H1 (cell line): ENCODE measurements around the gene TCAF1. TPM values are rescaled to one million over a fixed set of nuclear protein-coding genes. Genes with fewer than 3 reads are reported as not detected.
"Not testable (repeated sequence)": the region's sequence is repeated elsewhere in the genome, so short reads cannot be mapped to it uniquely, and the experiment has no call there.

Experiments
- CTCF ChIA-PET: fragments of 300-600 bp; sonication (Branson Sonifier 250); formaldehyde crosslinking; loops from one replicate; lab custom pipeline; 2021; ENCODE audit not compliant: partially characterized antibody; lab: Charles Lee
- POLR2A ChIA-PET: fragments of 300-600 bp; sonication (Branson Sonifier 250); formaldehyde crosslinking; loops from one replicate; lab custom pipeline; 2021; ENCODE audit warnings: inconsistent platforms; ENCODE audit not compliant: partially characterized antibody; lab: Charles Lee
- DNase-seq, 2 experiments: peaks; one replicate each; pipeline versions ENCODE4 v3.0.0 to v3.0.0-alpha.2; 2010 to 2022; ENCODE audit warnings: low spot score in 2 of 2, low read depth in 1 of 2, mixed read lengths in 1 of 2
- FAIRE-seq: peaks from 2 replicates; lab custom pipeline; 2011; peaks lifted over from hg19 to GRCh38; lab: Jason Lieb, UNC
- H2AFZ ChIP-seq: 2 replicates; pipeline ENCODE4 v1.8.1; 2012; ENCODE audit warnings: low read length, inconsistent platforms
- H2AK5ac ChIP-seq: 2 replicates; pipeline ENCODE4 v1.6.1; 2013; ENCODE audit warnings: low read depth, low read length
- H2BK120ac ChIP-seq: replicated peaks from 2 replicates; pipeline ENCODE3; 2013; ENCODE audit warnings: low read depth, low read length, inconsistent platforms
- H2BK12ac ChIP-seq: 2 replicates; pipeline ENCODE4 v1.6.1; 2013; ENCODE audit warnings: low read depth, low read length
- H2BK15ac ChIP-seq: 2 replicates; pipeline ENCODE4 v1.6.1; 2013; ENCODE audit warnings: low read length
- H2BK20ac ChIP-seq: 2 replicates; pipeline ENCODE4 v1.6.1; 2013; ENCODE audit warnings: low read length
- H2BK5ac ChIP-seq: 2 replicates; pipeline ENCODE4 v1.6.1; 2013; ENCODE audit warnings: low read depth, low read length
- H3K14ac ChIP-seq: 2 replicates; pipeline ENCODE4 v1.6.1; 2013; ENCODE audit warnings: inconsistent platforms; ENCODE audit not compliant: insufficient read length
- H3K18ac ChIP-seq: 2 replicates; pipeline ENCODE4 v1.6.1; 2013; ENCODE audit warnings: low read length; ENCODE audit errors: extremely low read depth
- H3K23ac ChIP-seq: 2 replicates; pipeline ENCODE4 v1.6.1; 2013; ENCODE audit warnings: inconsistent platforms; ENCODE audit not compliant: insufficient read length
- H3K23me2 ChIP-seq: 2 replicates; pipeline ENCODE4 v1.6.1; 2013; ENCODE audit warnings: low read depth, low read length
- H3K27ac ChIP-seq: 2 replicates; pipeline ENCODE4 v1.6.1; 2011; ENCODE audit warnings: low read depth, low read length, inconsistent platforms
- H3K27me3 ChIP-seq, 4 experiments: replicated peaks in 1 of 4; 1 replicate in 1 of 4; 2 replicates in 3 of 4; pipeline versions ENCODE4 v1.6.1 to v1.8.1; 2011 to 2013; ENCODE audit warnings: low read length in 3 of 4, mild to moderate bottlenecking in 3 of 4, inconsistent platforms in 2 of 4, mixed read lengths in 2 of 4, moderate library complexity in 1 of 4; ENCODE audit not compliant: control insufficient read depth in 3 of 4, insufficient read depth in 3 of 4; ENCODE audit errors: extremely low read depth in 1 of 4
- H3K36me3 ChIP-seq, 4 experiments: 2 replicates each; pipeline versions ENCODE4 v1.6.1 to v1.8.1; 2011 to 2013; ENCODE audit warnings: mild to moderate bottlenecking in 4 of 4, low read length in 3 of 4, moderate library complexity in 2 of 4, control low read depth in 1 of 4, inconsistent platforms in 1 of 4; ENCODE audit not compliant: insufficient read depth in 4 of 4, control insufficient read depth in 2 of 4
- H3K4ac ChIP-seq: replicated peaks from 2 replicates; pipeline ENCODE3; 2013; ENCODE audit warnings: low read length, low read depth, mixed read lengths, inconsistent platforms; ENCODE audit not compliant: insufficient read length
- H3K4me1 ChIP-seq, 4 experiments: replicated peaks in 1 of 4; 1 replicate in 1 of 4; 2 replicates in 3 of 4; pipeline versions ENCODE4 v1.6.1 to v1.8.1; 2011 to 2013; ENCODE audit warnings: low read length in 3 of 4, inconsistent platforms in 2 of 4, mixed read lengths in 1 of 4; ENCODE audit not compliant: insufficient read depth in 4 of 4, control insufficient read depth in 3 of 4
- H3K4me2 ChIP-seq, 2 experiments: 2 replicates each; pipeline versions ENCODE4 v1.6.1 to v1.8.1; 2011 to 2013; ENCODE audit warnings: low read depth in 2 of 2, low read length in 2 of 2, control low read depth in 1 of 2, inconsistent platforms in 1 of 2, mild to moderate bottlenecking in 1 of 2; ENCODE audit not compliant: insufficient read depth in 1 of 2
- H3K4me3 ChIP-seq, 4 experiments: fragments of 200-600, 300-600 bp in 1 of 4; sonication (generic), shearing (Covaris generic), sonication (Bioruptor Twin) in 1 of 4; 2 replicates each; pipeline versions ENCODE4 v1.5.1 to v1.8.1; 2011 to 2016; ENCODE audit warnings: low read length in 4 of 4, low read depth in 3 of 4, control low read depth in 2 of 4, inconsistent platforms in 2 of 4, mild to moderate bottlenecking in 2 of 4, mixed read lengths in 1 of 4, moderate library complexity in 1 of 4; ENCODE audit not compliant: insufficient read depth in 2 of 4; ENCODE audit errors: extremely low read depth in 1 of 4
- H3K56ac ChIP-seq: replicated peaks from 2 replicates; pipeline ENCODE3; 2013; ENCODE audit warnings: low read depth, mild to moderate bottlenecking, mixed read lengths, low read length, inconsistent platforms; ENCODE audit not compliant: insufficient read length
- H3K79me1 ChIP-seq: 2 replicates; pipeline ENCODE4 v1.6.1; 2013; ENCODE audit warnings: low read depth, low read length, control low read depth
- H3K79me2 ChIP-seq, 2 experiments: 2 replicates each; pipeline versions ENCODE4 v1.6.1 to v1.8.1; 2012 to 2013; ENCODE audit warnings: low read length in 2 of 2, mild to moderate bottlenecking in 2 of 2, inconsistent platforms in 1 of 2; ENCODE audit not compliant: insufficient read depth in 2 of 2, control insufficient read depth in 1 of 2
- H3K9ac ChIP-seq, 4 experiments: replicated peaks in 1 of 4; 1 replicate in 1 of 4; 2 replicates in 3 of 4; pipeline versions ENCODE4 v1.6.1 to v1.8.1; 2011 to 2013; ENCODE audit warnings: low read depth in 3 of 4, low read length in 3 of 4, control low read depth in 2 of 4, mild to moderate bottlenecking in 2 of 4, moderate library complexity in 2 of 4, inconsistent platforms in 1 of 4; ENCODE audit errors: extremely low read depth in 1 of 4
- H3K9me3 ChIP-seq, 2 experiments: 2 replicates each; pipeline versions ENCODE4 v1.6.1 to v1.8.1; 2012 to 2013; ENCODE audit warnings: mild to moderate bottlenecking in 2 of 2, moderate library complexity in 2 of 2, control low read depth in 1 of 2, inconsistent platforms in 1 of 2, low read depth in 1 of 2, low read length in 1 of 2, mixed read lengths in 1 of 2; ENCODE audit not compliant: insufficient read depth in 2 of 2
- H4K20me1 ChIP-seq, 2 experiments: replicated peaks in 1 of 2; 2 replicates each; pipeline versions ENCODE3 to v1.8.1; 2011 to 2013; ENCODE audit warnings: inconsistent platforms in 2 of 2, low read length in 2 of 2, mild to moderate bottlenecking in 1 of 2; ENCODE audit not compliant: insufficient read depth in 2 of 2, control insufficient read depth in 1 of 2
- H4K5ac ChIP-seq: 2 replicates; pipeline ENCODE4 v1.6.1; 2013; ENCODE audit warnings: low read length, low read depth, mixed read lengths, inconsistent platforms; ENCODE audit not compliant: insufficient read length
- H4K8ac ChIP-seq: 2 replicates; pipeline ENCODE4 v1.8.0; 2013; ENCODE audit warnings: mild to moderate bottlenecking, moderate library complexity, low read length, inconsistent platforms; ENCODE audit not compliant: insufficient read depth; ENCODE audit errors: extremely low read depth
- H4K91ac ChIP-seq: replicated peaks from 2 replicates; pipeline ENCODE3; 2013; ENCODE audit warnings: low read length, mixed read lengths, inconsistent platforms; ENCODE audit not compliant: insufficient read length
- WGBS, 2 experiments: shearing (Covaris generic) in 1 of 2; methylation state at CpG; one replicate each; pipeline versions ENCODE4 v1.1.6 to v1.1.7; 2013 to 2015; ENCODE audit warnings: low lambda C conversion rate in 2 of 2, mixed read lengths in 2 of 2, inconsistent platforms in 1 of 2, low coverage in 1 of 2, missing lambda C conversion rate in 1 of 2; ENCODE audit not compliant: insufficient replicate concordance in 2 of 2, insufficient coverage in 1 of 2, insufficient read length in 1 of 2; ENCODE audit errors: extremely low coverage in 1 of 2, missing lambda C conversion rate in 1 of 2; 5-methylcytosine and 5-hydroxymethylcytosine counted together
- polyA plus RNA-seq, 7 experiments: library from polyadenylated mRNA; depleted of rRNA in 3 of 7; stranded (reverse) in 5 of 7; unstranded in 2 of 7; fragments of >200 nt in 5 of 7; fragments of 200-250 nt in 2 of 7; gene quantifications; 1 replicate in 5 of 7; 2 replicates in 1 of 7; 4 replicates in 1 of 7; pipeline versions ENCODE4 v1.2.1 to v1.2.3, GENCODE V29; 2011 to 2013; ENCODE audit warnings: missing spikeins in 2 of 7, mixed read lengths in 2 of 7
- total RNA-seq: library from RNA; stranded (reverse); fragmentation: NEBNext Ultra II Directional; extraction: Animal tissue kit (Norgen Biotek cat#: 25700); gene quantifications from 2 replicates; pipeline ENCODE4 v1.2.1, GENCODE V29; 2021

Gene TCAF1
- total and polyA plus RNA-seq, 2 of the 8 experiments (the other 6 are each of a cell fraction or from before 2014, with no cell fraction given) = 9.6 to 28.0 TPM

DNA sequence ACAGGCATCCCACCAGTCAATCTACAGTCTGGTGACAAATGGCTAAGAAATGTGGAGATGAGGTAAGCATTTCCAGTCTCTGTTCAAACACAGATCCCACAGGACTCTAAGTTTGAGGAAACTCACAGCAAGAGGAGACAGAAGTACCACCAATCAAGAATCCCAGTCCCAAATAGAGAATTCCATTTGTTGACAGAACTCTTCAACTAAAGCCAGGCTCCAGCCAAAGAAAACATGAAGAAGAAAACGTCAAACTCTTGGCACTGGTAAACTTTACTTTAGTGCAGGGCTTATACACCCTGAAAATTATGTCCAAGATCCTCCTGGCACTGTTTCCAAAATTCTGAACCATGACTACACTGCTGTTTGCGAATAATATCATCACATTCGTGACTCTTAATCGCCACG is 95.3 kb downstream of the TCAF1 start:
- H3K23me2 ChIP-seq, H3K18ac ChIP-seq, H4K91ac ChIP-seq, H2BK12ac ChIP-seq, H2BK20ac ChIP-seq, DNase-seq, H3K79me1 ChIP-seq, H2AFZ ChIP-seq, H2BK15ac ChIP-seq, H3K4me2 ChIP-seq, H4K8ac ChIP-seq, H3K36me3 ChIP-seq, H4K20me1 ChIP-seq, H2BK120ac ChIP-seq, H3K9me3 ChIP-seq, CTCF ChIA-PET, H3K27me3 ChIP-seq, H3K79me2 ChIP-seq, H3K56ac ChIP-seq, H2BK5ac ChIP-seq, H4K5ac ChIP-seq, H2AK5ac ChIP-seq, H3K9ac ChIP-seq, H3K23ac ChIP-seq, H3K14ac ChIP-seq, H3K4me3 ChIP-seq, H3K4ac ChIP-seq, H3K27ac ChIP-seq, H3K4me1 ChIP-seq, POLR2A ChIA-PET, FAIRE-seq: not testable (repeated sequence)
- no CpG with 5 or more reads among the region's 5 CpGs for WGBS, 2 experiments

Other genes with a start within 250 kb of the TCAF1 start
- 0.13 TPM in 1 of 2 replicates, not detected in the other for gene CTAGE6, start 144.5 kb downstream of the TCAF1 start, total RNA-seq
- 0.06 TPM in 1 of 2 replicates, not detected in the other for gene CTAGE6, start 144.5 kb downstream of the TCAF1 start, polyA plus RNA-seq (2011; rRNA removed)
- gene OR2F2, start 33.1 kb upstream of the TCAF1 start, total RNA-seq = not detected in 2 replicates
- gene OR2F2, start 33.1 kb upstream of the TCAF1 start, polyA plus RNA-seq (2011; rRNA removed) = not detected in 2 replicates
- gene OR2F1, start 52.7 kb upstream of the TCAF1 start, total RNA-seq = 0.19 TPM in 1 of 2 replicates, not detected in the other
- 0.08 TPM in 1 of 2 replicates, not detected in the other for gene OR2F1, start 52.7 kb upstream of the TCAF1 start, polyA plus RNA-seq (2011; rRNA removed)
- gene OR6B1, start 98.1 kb upstream of the TCAF1 start, total RNA-seq = not detected in 2 replicates
- gene OR6B1, start 98.1 kb upstream of the TCAF1 start, polyA plus RNA-seq (2011; rRNA removed) = not detected in 2 replicates
- gene OR2A5, start 146.8 kb upstream of the TCAF1 start, total RNA-seq = not detected in 2 replicates
- not detected in 2 replicates for gene OR2A5, start 146.8 kb upstream of the TCAF1 start, polyA plus RNA-seq (2011; rRNA removed)
- not detected in 2 replicates for gene OR2A25, start 167.6 kb upstream of the TCAF1 start, total RNA-seq
- not detected in 2 replicates for gene OR2A25, start 167.6 kb upstream of the TCAF1 start, polyA plus RNA-seq (2011; rRNA removed)
- gene OR2A12, start 184.1 kb upstream of the TCAF1 start, total RNA-seq = not detected in 2 replicates
- gene OR2A12, start 184.1 kb upstream of the TCAF1 start, polyA plus RNA-seq (2011; rRNA removed) = not detected in 2 replicates
- gene OR2A2, start 207.4 kb upstream of the TCAF1 start, total RNA-seq = not detected in 2 replicates
- gene OR2A2, start 207.4 kb upstream of the TCAF1 start, polyA plus RNA-seq (2011; rRNA removed) = not detected in 2 replicates
- gene OR2A14, start 221.0 kb upstream of the TCAF1 start, total RNA-seq = not detected in 2 replicates
- not detected in 2 replicates for gene OR2A14, start 221.0 kb upstream of the TCAF1 start, polyA plus RNA-seq (2011; rRNA removed)